ENCODE data around the gene PSMD11. TPM values are rescaled to one million over a fixed set of nuclear protein-coding genes. Genes with fewer than 3 reads are reported as not detected.

Gene PSMD11
- total and polyA plus RNA-seq, 7 donors, result 118 to 326 (median 207) TPM

DNA sequence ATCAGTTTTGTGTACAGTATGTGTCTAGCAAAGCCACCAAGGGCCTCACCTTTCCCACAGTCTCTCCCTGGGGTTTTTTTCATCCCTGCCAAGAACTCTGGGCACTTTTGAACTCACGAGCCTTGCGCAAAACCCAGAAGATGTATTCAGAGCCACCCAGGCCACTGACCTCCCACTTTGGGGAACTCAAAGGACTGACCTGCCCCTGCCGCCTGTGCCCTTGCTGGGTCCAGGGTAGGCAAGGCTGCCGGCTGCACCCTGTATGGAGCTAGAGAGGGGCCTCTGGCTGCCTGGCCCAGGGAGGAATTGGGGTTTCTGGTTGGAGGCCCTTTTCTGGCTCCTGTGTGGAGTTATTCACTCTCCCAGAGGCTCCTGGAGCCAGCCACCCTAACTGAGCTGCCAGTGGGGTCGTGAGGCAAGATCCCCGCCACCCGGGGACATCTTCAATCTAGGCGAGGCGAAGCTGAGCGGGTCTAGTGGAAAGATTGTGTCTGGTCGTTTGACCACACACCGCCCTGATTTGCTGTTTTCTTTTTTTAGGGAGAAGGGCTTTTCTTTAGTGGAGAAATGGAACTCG lies 44.4 kb downstream of the PSMD11 start:
- H3K27me3 ChIP-seq (ENCODE audit: insufficient read depth in 3 of 3, low read length in 2 of 3), result no peaks in the 10 kb centered on the region
- H3K27ac ChIP-seq, result no peak overlapping the region
- WGBS, 3 donors, result 95 to 98% (median 96%) methylated on average over 13 of the region's 13 CpGs
- peaks cover 0 to 17% of the 10 kb centered on the region in 2 donors for H3K36me3 ChIP-seq (ENCODE audit: insufficient read depth in 1 of 2, low read depth in 1 of 2)
- DNase-seq, result no peak
- H3K4me1 ChIP-seq, result peaks cover 17% of the 10 kb centered on the region
- intact Hi-C loops (cut with DNase I), result loop anchor here in 1 of 2 donors (10.0 kb wide), 1 partner anchor 266 kb away; no protein-coding TSS in a partner anchor
- no peak for TF ChIP-seq CTCF (IDR thresholded peaks at IDR 0.05)
- no peak for ATAC-seq
- no peaks in the 10 kb centered on the region for H3K9me3 ChIP-seq
- no peak overlapping the region for H3K4me3 ChIP-seq

DNA sequence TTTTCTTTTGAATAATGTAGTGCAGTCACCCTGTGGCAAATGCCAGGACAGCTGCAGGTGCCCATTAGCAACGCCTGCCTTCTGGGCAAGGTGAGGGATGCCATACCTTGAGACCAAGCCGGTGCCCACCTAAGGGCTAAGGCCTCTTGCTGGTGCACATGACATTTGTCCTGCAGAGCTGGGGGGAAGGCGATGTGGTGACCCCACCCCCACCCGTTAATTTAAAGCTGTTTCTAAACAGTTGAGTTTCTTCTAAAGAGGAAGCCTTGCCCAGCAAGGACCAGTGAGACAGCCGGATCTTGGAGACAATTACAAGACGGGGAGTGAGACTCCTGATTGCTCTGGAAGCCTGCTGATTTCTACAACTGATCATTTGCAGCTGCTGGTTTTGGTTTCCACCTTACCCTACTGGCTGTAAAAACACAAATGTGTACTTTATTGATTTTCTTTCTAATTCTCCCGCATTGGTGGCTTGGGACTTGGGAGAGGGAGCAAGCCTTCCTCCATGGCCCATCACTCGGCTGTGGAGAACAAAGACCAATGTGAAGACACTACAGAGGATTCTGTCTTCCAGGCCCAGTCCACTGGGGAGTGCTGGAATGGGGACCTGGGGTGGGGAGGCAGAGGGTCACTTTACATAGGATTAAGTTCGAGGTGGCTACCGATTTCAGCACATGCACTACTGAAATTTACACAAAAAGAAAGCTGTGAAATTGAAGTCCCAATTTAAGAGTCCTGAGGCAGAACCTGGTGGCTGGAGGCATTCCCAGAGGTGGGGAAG lies 45.2 kb downstream of the PSMD11 start:
- 82 to 83% (median 83%) methylated on average over 10 of the region's 10 CpGs for WGBS, 3 donors
- no peak for ATAC-seq
- Histone ChIP-seq H3K9me3 (no peaks in the 10 kb centered on the region), H3K4me1 (peaks cover 18% of the 10 kb centered on the region), H3K27ac (no peak overlapping the region), H3K4me3 (no peak overlapping the region), H3K36me3 (ENCODE audit: insufficient read depth in 1 of 2, low read depth in 1 of 2) (peaks cover 0 to 17% of the 10 kb centered on the region in 2 donors), H3K27me3 (ENCODE audit: insufficient read depth in 3 of 3, low read length in 2 of 3) (no peaks in the 10 kb centered on the region)
- intact Hi-C loops (cut with DNase I), result loop anchor here in 1 of 2 donors (10.0 kb wide), 1 partner anchor 265 kb away; no protein-coding TSS in a partner anchor
- DNase-seq, result no peak
- TF ChIP-seq CTCF (IDR thresholded peaks at IDR 0.05), result no peak

DNA sequence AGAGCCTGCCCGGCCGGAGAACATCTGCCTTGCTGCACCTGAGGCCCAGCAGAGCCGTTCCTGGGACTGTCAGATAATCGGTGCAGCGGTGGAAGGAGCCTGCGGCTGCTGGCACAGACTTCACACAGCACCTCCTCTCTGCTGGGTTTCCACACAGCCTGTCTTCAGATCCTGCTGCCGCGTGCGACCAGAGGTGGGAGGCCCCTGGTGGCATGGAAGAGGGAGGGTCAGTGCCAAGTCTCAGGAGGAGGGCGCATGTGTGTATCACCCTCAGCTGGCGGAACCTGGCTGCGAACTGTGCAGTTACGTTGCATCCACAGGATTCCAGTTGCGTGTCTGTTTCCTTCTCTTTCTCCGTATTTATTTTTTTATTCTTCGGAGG lies 45.8 kb downstream of the PSMD11 start:
- no peak for ATAC-seq
- no peak overlapping the region for H3K27ac ChIP-seq
- H3K4me1 ChIP-seq, result peaks cover 22% of the 10 kb centered on the region
- H3K27me3 ChIP-seq (ENCODE audit: insufficient read depth in 3 of 3, low read length in 2 of 3), result no peaks in the 10 kb centered on the region
- intact Hi-C loops (cut with DNase I), result no loop called here
- TF ChIP-seq CTCF (IDR thresholded peaks at IDR 0.05), result no peak
- H3K36me3 ChIP-seq (ENCODE audit: insufficient read depth in 1 of 2, low read depth in 1 of 2), result peaks cover 0 to 17% of the 10 kb centered on the region in 2 donors
- no peak for DNase-seq
- 68 to 83% (median 74%) methylated on average over 16 of the region's 16 CpGs for WGBS, 3 donors
- no peaks in the 10 kb centered on the region for H3K9me3 ChIP-seq
- H3K4me3 ChIP-seq, result no peak overlapping the region

DNA sequence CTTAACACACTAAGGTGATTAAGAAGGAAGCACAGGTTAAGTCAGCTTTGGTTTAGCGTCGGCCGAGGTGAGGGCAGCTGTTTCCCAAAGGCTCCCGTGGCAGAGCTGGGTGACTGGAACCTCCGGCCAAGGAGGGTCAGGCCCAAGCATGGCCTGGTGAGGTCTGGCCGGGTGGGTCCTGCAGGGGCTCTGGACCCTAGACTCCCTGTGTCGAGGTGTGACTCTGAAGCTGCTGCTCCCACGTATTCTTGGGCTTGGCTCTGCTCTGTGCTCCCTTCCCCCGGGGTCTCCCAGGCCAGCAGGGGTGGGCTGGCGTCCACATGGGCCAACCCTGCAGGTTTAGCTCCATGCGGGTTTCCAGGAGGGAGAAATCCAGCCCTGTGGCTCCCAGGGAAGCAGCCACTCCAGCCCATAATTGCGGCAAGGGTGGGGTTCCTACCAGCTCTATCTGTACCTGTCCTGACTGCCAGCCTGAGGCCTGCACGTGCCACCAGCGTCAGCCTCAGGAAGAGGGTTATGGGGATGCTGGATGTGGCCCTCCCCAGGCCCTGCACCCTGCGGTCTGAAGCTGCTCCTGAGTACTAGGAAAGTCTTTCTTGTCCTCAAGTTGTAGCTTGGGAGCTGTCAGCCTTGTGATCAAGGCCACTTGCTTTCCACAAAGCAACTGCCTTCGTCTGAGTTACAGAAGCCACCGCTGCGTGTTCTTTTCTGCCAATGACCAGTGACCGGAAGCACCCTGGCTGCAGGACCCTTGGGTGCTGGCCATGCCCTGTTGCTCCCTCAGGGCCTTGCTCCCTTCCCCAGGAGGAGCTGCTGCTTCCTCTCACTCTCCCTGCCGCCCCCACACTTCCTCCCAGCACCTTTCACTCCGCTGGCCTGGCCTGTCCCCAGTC lies 47.3 kb downstream of the PSMD11 start:
- no peaks in the 10 kb centered on the region for H3K9me3 ChIP-seq
- WGBS, 3 donors, result 77 to 87% (median 86%) methylated on average over 20 to 21 of the region's 21 CpGs
- peaks cover 30% of the 10 kb centered on the region for H3K4me1 ChIP-seq
- no peaks in the 10 kb centered on the region for H3K27me3 ChIP-seq (ENCODE audit: insufficient read depth in 3 of 3, low read length in 2 of 3)
- ATAC-seq (no peak), DNase-seq (no peak)
- no peak for TF ChIP-seq CTCF (IDR thresholded peaks at IDR 0.05)
- H3K27ac ChIP-seq, result no peak overlapping the region
- peaks cover 0 to 17% of the 10 kb centered on the region in 2 donors for H3K36me3 ChIP-seq (ENCODE audit: insufficient read depth in 1 of 2, low read depth in 1 of 2)
- H3K4me3 ChIP-seq, result no peak overlapping the region
- intact Hi-C loops (cut with DNase I), result no loop called here

Data from psoas muscle (tissue), 8 donors.